MM.1S (cell line): ENCODE data around the gene TXNDC8.

ENCODE experiments used
- DNase-seq: peaks from one replicate; pipeline ENCODE4 v3.0.0-alpha.2; 2015
- H2AFZ ChIP-seq: fragments of 300-600 bp; sonication (generic); 2 replicates; pipeline ENCODE4 v1.6.0; 2016; ENCODE audit warnings: antibody characterized with exemption, low read length
- H3F3A ChIP-seq: fragments of 300-600 bp; sonication (generic); 2 replicates; pipeline ENCODE4 v1.6.1; 2016; ENCODE audit warnings: mild to moderate bottlenecking, antibody characterized with exemption, low read length, moderate library complexity, mixed read lengths; ENCODE audit not compliant: insufficient read depth
- H3K27ac ChIP-seq: fragments of 300-600 bp; sonication (generic); 2 replicates; pipeline ENCODE4 v1.5.1; 2016; ENCODE audit warnings: mild to moderate bottlenecking, low read length
- H3K27me3 ChIP-seq: fragments of 300-600 bp; sonication (generic); replicated peaks from 2 replicates; pipeline ENCODE4 v1.6.0; 2016; ENCODE audit warnings: low read length; ENCODE audit not compliant: insufficient read depth
- H3K36me3 ChIP-seq: fragments of 300-600 bp; sonication (generic); replicated peaks from 2 replicates; pipeline ENCODE4 v1.6.1; 2016; ENCODE audit warnings: mild to moderate bottlenecking, low read length, mixed read lengths; ENCODE audit not compliant: insufficient read depth
- H3K4me1 ChIP-seq: fragments of 300-600 bp; sonication (generic); 2 replicates; pipeline ENCODE4 v1.6.1; 2016; ENCODE audit warnings: low read length, mixed read lengths
- H3K4me2 ChIP-seq: fragments of 300-600 bp; sonication (generic); 2 replicates; pipeline ENCODE4 v1.6.0; 2016; ENCODE audit warnings: low read depth, low read length
- H3K4me3 ChIP-seq: fragments of 300-600 bp; sonication (generic); 2 replicates; pipeline ENCODE4 v1.5.1; 2016; ENCODE audit warnings: low read length, mixed read lengths
- H3K79me2 ChIP-seq: fragments of 300-600 bp; sonication (generic); 2 replicates; pipeline ENCODE4 v1.6.1; 2016; ENCODE audit warnings: mixed run types, low read length, mixed read lengths
- H3K9ac ChIP-seq: fragments of 300-600 bp; sonication (generic); 2 replicates; pipeline ENCODE4 v1.6.1; 2016; ENCODE audit warnings: low read length, mixed read lengths
- H3K9me2 ChIP-seq: fragments of 300-600 bp; sonication (generic); replicated peaks from 2 replicates; pipeline ENCODE4 v1.6.1; 2016; ENCODE audit warnings: mild to moderate bottlenecking, low read length, mixed read lengths; ENCODE audit not compliant: insufficient read depth
- H3K9me3 ChIP-seq: fragments of 300-600 bp; sonication (generic); replicated peaks from 2 replicates; pipeline ENCODE4 v1.6.1; 2016; ENCODE audit warnings: mild to moderate bottlenecking, low read length, mixed read lengths; ENCODE audit not compliant: insufficient read depth
- H4K20me1 ChIP-seq: fragments of 300-600 bp; sonication (generic); 2 replicates; pipeline ENCODE4 v1.6.1; 2016; ENCODE audit warnings: mild to moderate bottlenecking, low read length, moderate library complexity, mixed read lengths; ENCODE audit not compliant: insufficient read depth
- EZH2 ChIP-seq: fragments of 300-600 bp; sonication (generic); optimal IDR thresholded peaks from 2 replicates; pipeline ENCODE3; 2017; ENCODE audit warnings: low read depth, mild to moderate bottlenecking, antibody characterized with exemption, low read length, mixed read lengths
- EZH2phosphoT487 ChIP-seq: fragments of 300-600 bp; sonication (generic); IDR thresholded peaks from 2 replicates; pipeline ENCODE4 v1.6.1; 2018; ENCODE audit warnings: antibody characterized with exemption, low read length
- TF ChIP-seq, protein P1 (sequence below): fragments of 300-600 bp; sonication (generic); IDR thresholded peaks from 2 replicates; pipeline ENCODE4 v1.5.1; 2016; ENCODE audit warnings: antibody characterized with exemption, low read length, mixed read lengths

The TXNDC8 gene

GRCh38 chr9:110282018-110282738 lies 55.5 kb downstream of the TXNDC8 start:
- no peaks in the 10 kb centered on the region for H3K27me3 ChIP-seq
- no peak overlapping the region for H3K4me2 ChIP-seq
- TF ChIP-seq, protein P1, sequence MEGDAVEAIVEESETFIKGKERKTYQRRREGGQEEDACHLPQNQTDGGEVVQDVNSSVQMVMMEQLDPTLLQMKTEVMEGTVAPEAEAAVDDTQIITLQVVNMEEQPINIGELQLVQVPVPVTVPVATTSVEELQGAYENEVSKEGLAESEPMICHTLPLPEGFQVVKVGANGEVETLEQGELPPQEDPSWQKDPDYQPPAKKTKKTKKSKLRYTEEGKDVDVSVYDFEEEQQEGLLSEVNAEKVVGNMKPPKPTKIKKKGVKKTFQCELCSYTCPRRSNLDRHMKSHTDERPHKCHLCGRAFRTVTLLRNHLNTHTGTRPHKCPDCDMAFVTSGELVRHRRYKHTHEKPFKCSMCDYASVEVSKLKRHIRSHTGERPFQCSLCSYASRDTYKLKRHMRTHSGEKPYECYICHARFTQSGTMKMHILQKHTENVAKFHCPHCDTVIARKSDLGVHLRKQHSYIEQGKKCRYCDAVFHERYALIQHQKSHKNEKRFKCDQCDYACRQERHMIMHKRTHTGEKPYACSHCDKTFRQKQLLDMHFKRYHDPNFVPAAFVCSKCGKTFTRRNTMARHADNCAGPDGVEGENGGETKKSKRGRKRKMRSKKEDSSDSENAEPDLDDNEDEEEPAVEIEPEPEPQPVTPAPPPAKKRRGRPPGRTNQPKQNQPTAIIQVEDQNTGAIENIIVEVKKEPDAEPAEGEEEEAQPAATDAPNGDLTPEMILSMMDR, result no peak
- no peak for TF ChIP-seq EZH2phosphoT487
- no peak for TF ChIP-seq EZH2
- H3K36me3 ChIP-seq, result no peaks in the 10 kb centered on the region
- H3K4me1 ChIP-seq, result no peaks in the 10 kb centered on the region
- no peak overlapping the region for H3K9ac ChIP-seq
- H3K27ac ChIP-seq, result no peak overlapping the region
- no peaks in the 10 kb centered on the region for H3K9me3 ChIP-seq
- no peak for DNase-seq
- H3K79me2 ChIP-seq, result no peaks in the 10 kb centered on the region
- no peak overlapping the region for H2AFZ ChIP-seq
- H4K20me1 ChIP-seq, result no peaks in the 10 kb centered on the region
- H3F3A ChIP-seq, result no peaks in the 10 kb centered on the region
- no peaks in the 10 kb centered on the region for H3K9me2 ChIP-seq
- no peak overlapping the region for H3K4me3 ChIP-seq

- no peak overlapping the region for H3K9ac ChIP-seq
- no peaks in the 10 kb centered on the region for H3K27me3 ChIP-seq
- H3K9me3 ChIP-seq, result no peaks in the 10 kb centered on the region
- no peak overlapping the region for H3K27ac ChIP-seq
- H3K36me3 ChIP-seq, result no peaks in the 10 kb centered on the region
- DNase-seq, result no peak
- H3K4me2 ChIP-seq, result no peak overlapping the region
- no peak overlapping the region for H3K4me3 ChIP-seq
- H4K20me1 ChIP-seq, result no peaks in the 10 kb centered on the region
- H3F3A ChIP-seq, result no peaks in the 10 kb centered on the region
- TF ChIP-seq, protein P1, result no peak
- TF ChIP-seq EZH2phosphoT487 (no peak), EZH2 (no peak)
- no peaks in the 10 kb centered on the region for H3K79me2 ChIP-seq
- no peak overlapping the region for H2AFZ ChIP-seq
- no peaks in the 10 kb centered on the region for H3K9me2 ChIP-seq
- H3K4me1 ChIP-seq, result no peaks in the 10 kb centered on the region
Measured at GRCh38 chr9:110278080-110278707, 59.5 kb downstream of the TXNDC8 start.

DNA sequence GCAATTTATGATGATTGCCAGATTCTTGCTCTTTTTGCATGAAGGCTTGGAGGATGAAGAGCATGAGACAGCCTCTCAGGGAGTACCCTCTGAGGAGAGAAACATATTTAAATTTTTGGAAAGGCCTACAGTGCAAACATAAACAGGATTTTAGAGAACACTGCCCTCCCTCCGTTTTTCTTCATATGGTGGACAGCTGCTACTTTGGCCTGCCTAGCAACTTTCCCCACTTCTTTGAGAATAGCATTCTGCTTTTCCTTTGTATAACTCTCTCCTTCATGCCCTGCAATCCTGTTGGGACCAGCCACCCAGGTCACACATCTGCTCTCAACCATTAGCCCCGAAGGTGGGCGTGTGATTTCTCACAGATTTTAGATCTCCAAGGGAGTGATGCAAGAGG lies 60.9 kb downstream of the TXNDC8 start:
- no peak for DNase-seq
- Histone ChIP-seq H3K4me3 (no peak overlapping the region), H2AFZ (no peak overlapping the region), H4K20me1 (no peaks in the 10 kb centered on the region), H3K4me2 (no peak overlapping the region), H3K27me3 (no peaks in the 10 kb centered on the region), H3K9me2 (no peaks in the 10 kb centered on the region), H3F3A (no peaks in the 10 kb centered on the region), H3K27ac (no peak overlapping the region), H3K79me2 (no peaks in the 10 kb centered on the region), H3K9ac (no peak overlapping the region), H3K9me3 (no peaks in the 10 kb centered on the region), H3K36me3 (no peaks in the 10 kb centered on the region), H3K4me1 (no peaks in the 10 kb centered on the region)
- TF ChIP-seq EZH2 (no peak), EZH2phosphoT487 (no peak)
- TF ChIP-seq, protein P1, result no peak
